Keratinocyte (primary cell): ENCODE measurements around the gene RTKN. TPM values are rescaled to one million over a fixed set of nuclear protein-coding genes. Genes with fewer than 3 reads are reported as not detected.

Experiments
- DNase-seq: peaks from one replicate; pipeline ENCODE4 v3.0.0-alpha.2; 2011; ENCODE audit warnings: low read depth, missing footprints, low spot score
- FAIRE-seq: peaks from 2 replicates; lab custom pipeline; 2011; peaks lifted over from hg19 to GRCh38; lab: Jason Lieb, UNC
- H2AFZ ChIP-seq: 2 replicates; pipeline ENCODE4 v1.6.0; 2012; ENCODE audit warnings: low read length, control low read depth, inconsistent platforms; ENCODE audit not compliant: control insufficient read depth
- H3K27ac ChIP-seq: 2 replicates; pipeline ENCODE4 v1.5.1; 2011; ENCODE audit warnings: low read length; ENCODE audit not compliant: control insufficient read depth, insufficient read depth
- H3K27me3 ChIP-seq: 3 replicates; pipeline ENCODE4 v1.6.0; 2011; ENCODE audit warnings: low read length; ENCODE audit not compliant: control insufficient read depth, insufficient read depth; ENCODE audit errors: extremely low read depth
- H3K36me3 ChIP-seq, 2 experiments: 2 replicates in 1 of 2; 3 replicates in 1 of 2; pipeline ENCODE4 v1.5.1; 2011; ENCODE audit warnings: low read length in 2 of 2, mild to moderate bottlenecking in 1 of 2; ENCODE audit not compliant: control insufficient read depth in 2 of 2, insufficient read depth in 2 of 2; ENCODE audit errors: extremely low read depth in 1 of 2
- H3K4me1 ChIP-seq: 3 replicates; pipeline ENCODE4 v1.5.1; 2011; ENCODE audit warnings: low read length; ENCODE audit not compliant: control insufficient read depth, insufficient read depth; ENCODE audit errors: extremely low read depth
- H3K4me2 ChIP-seq: 3 replicates; pipeline ENCODE4 v1.6.0; 2011; ENCODE audit warnings: low read depth, low read length; ENCODE audit not compliant: control insufficient read depth, insufficient read depth; ENCODE audit errors: extremely low read depth
- H3K4me3 ChIP-seq, 3 experiments: fragments of 200-600 bp in 1 of 3; sonication (generic) in 1 of 3; 2 replicates in 2 of 3; 3 replicates in 1 of 3; pipeline ENCODE4 v1.5.1; 2011 to 2016; ENCODE audit warnings: low read length in 3 of 3, mild to moderate bottlenecking in 3 of 3, control low read depth in 2 of 3, inconsistent platforms in 1 of 3, low read depth in 1 of 3, mixed read lengths in 1 of 3, mixed run types in 1 of 3, moderate library complexity in 1 of 3; ENCODE audit not compliant: control insufficient read depth in 2 of 3, insufficient read depth in 2 of 3; ENCODE audit errors: extremely low read depth in 1 of 3
- H3K79me2 ChIP-seq: 2 replicates; pipeline ENCODE4 v1.6.0; 2012; ENCODE audit warnings: low read length; ENCODE audit not compliant: control insufficient read depth, insufficient read depth
- H3K9ac ChIP-seq: 3 replicates; pipeline ENCODE4 v1.6.0; 2011; ENCODE audit warnings: low read length; ENCODE audit not compliant: control insufficient read depth, insufficient read depth; ENCODE audit errors: extremely low read depth
- H3K9me1 ChIP-seq: 3 replicates; pipeline ENCODE4 v1.6.0; 2011; ENCODE audit warnings: low read length; ENCODE audit not compliant: control insufficient read depth, insufficient read depth; ENCODE audit errors: extremely low read depth
- H3K9me3 ChIP-seq: 2 replicates; pipeline ENCODE4 v1.5.1; 2012; ENCODE audit warnings: low read depth, low read length; ENCODE audit not compliant: control insufficient read depth
- H4K20me1 ChIP-seq: 3 replicates; pipeline ENCODE4 v1.6.0; 2011; ENCODE audit warnings: low read length; ENCODE audit not compliant: control insufficient read depth, insufficient read depth; ENCODE audit errors: extremely low read depth
- EZH2 ChIP-seq: IDR thresholded peaks from one replicate; pipeline ENCODE4 v1.6.1; 2012; ENCODE audit warnings: inconsistent platforms, mild to moderate bottlenecking, low read length, moderate library complexity
- dilution Hi-C: fragments of 300-500 bp; cut with MboI; formaldehyde crosslinking; loops from one replicate; pipeline ENCODE4 v1.7.0; 2020; ENCODE audit warnings: low sequenced_read_pairs; ENCODE audit not compliant: extremely low pct_ligation_motif_present
- polyA plus RNA-seq, 5 experiments: library from polyadenylated mRNA; depleted of rRNA in 3 of 5; stranded (reverse) in 3 of 5; stranded (forward) in 1 of 5; unstranded in 1 of 5; fragments of >200 nt; gene quantifications; 1 replicate in 1 of 5; 2 replicates in 3 of 5; 3 replicates in 1 of 5; pipeline versions ENCODE4 v1.2.1 to v1.2.3, GENCODE V29; 2011 to 2012; ENCODE audit warnings: missing spikeins in 2 of 5, low read depth in 1 of 5, low replicate concordance in 1 of 5
- TF ChIP-seq, protein P1 (sequence below), 3 experiments: IDR thresholded peaks in 1 of 3; conservative IDR thresholded peaks in 1 of 3; optimal IDR thresholded peaks in 1 of 3; 2 replicates in 2 of 3; 3 replicates in 1 of 3; pipeline versions ENCODE3 to v1.5.1; 2011; ENCODE audit warnings: low read length in 3 of 3, mild to moderate bottlenecking in 3 of 3, moderate library complexity in 2 of 3, control low read depth in 1 of 3, inconsistent platforms in 1 of 3; ENCODE audit not compliant: insufficient read depth in 2 of 3; ENCODE audit errors: extremely low read depth in 1 of 3

RTKN gene
- polyA plus RNA-seq, 1 donor (not counting 4 experiments of a cell fraction or from before 2014, with no cell fraction given), result 110 TPM

- Histone ChIP-seq H3K9me3 (no peaks in the 10 kb centered on the region), H3K4me2 (peak overlapping the region; percentile 84), H2AFZ (peak overlapping the region; percentile 56), H3K27me3 (no peaks in the 10 kb centered on the region), H3K9me1 (no peaks in the 10 kb centered on the region), H3K4me1 (peaks cover 21% of the 10 kb centered on the region), H3K4me3 (peak overlapping the region; percentile 47 to 79 (median 79)), H3K9ac (peak overlapping the region; percentile 95), H4K20me1 (no peaks in the 10 kb centered on the region), H3K79me2 (peaks cover 20% of the 10 kb centered on the region), H3K27ac (peak overlapping the region; percentile 96), H3K36me3 (peaks cover 11 to 18% of the 10 kb centered on the region in 2 experiments)
- FAIRE-seq, result no peak
- DNase-seq, result no peak
- TF ChIP-seq, protein P1, sequence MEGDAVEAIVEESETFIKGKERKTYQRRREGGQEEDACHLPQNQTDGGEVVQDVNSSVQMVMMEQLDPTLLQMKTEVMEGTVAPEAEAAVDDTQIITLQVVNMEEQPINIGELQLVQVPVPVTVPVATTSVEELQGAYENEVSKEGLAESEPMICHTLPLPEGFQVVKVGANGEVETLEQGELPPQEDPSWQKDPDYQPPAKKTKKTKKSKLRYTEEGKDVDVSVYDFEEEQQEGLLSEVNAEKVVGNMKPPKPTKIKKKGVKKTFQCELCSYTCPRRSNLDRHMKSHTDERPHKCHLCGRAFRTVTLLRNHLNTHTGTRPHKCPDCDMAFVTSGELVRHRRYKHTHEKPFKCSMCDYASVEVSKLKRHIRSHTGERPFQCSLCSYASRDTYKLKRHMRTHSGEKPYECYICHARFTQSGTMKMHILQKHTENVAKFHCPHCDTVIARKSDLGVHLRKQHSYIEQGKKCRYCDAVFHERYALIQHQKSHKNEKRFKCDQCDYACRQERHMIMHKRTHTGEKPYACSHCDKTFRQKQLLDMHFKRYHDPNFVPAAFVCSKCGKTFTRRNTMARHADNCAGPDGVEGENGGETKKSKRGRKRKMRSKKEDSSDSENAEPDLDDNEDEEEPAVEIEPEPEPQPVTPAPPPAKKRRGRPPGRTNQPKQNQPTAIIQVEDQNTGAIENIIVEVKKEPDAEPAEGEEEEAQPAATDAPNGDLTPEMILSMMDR (optimal IDR thresholded peaks at IDR 0.05 in 1 of 3, IDR thresholded peaks at IDR 0.05 in 1 of 3, conservative IDR thresholded peaks at IDR 0.05 in 1 of 3; ENCODE audit: extremely low read depth in 1 of 3, insufficient read depth in 2 of 3, low read length in 3 of 3), result no peak
- TF ChIP-seq EZH2, result no peak
- dilution Hi-C loops, result no loop called here
Measured at GRCh38 chr2:74457549-74458131, 15.9 kb upstream of the RTKN start.

DNA sequence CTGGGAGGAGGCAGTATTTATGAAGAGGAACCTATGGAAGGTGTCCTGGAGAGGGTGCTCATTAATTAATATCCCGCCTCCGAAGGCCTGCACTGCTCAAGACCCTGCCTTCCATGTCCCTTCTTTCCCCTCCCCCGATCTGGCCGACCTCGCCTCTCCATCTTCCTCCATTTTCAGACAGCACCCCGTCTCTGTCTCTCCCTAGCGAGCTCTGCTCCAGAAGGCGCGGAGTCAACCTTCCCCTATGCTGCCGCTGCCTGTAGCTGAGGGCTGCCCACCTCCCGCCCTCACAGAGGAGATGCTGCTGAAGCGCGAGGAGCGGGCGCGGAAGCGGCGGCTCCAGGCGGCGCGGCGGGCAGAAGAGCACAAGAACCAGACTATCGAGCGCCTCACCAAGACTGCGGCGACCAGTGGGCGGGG lies 15.4 kb upstream of the RTKN start:
- Histone ChIP-seq H3K4me1 (peaks cover 21% of the 10 kb centered on the region), H3K27me3 (no peaks in the 10 kb centered on the region), H3K36me3 (peaks cover 7 to 13% of the 10 kb centered on the region in 2 experiments), H3K4me2 (peak overlapping the region; percentile 79), H3K9ac (peak overlapping the region; percentile 95), H3K9me1 (no peaks in the 10 kb centered on the region), H3K4me3 (peak overlapping the region; percentile 47 to 79 (median 73)), H3K27ac (peak overlapping the region; percentile 72), H4K20me1 (no peaks in the 10 kb centered on the region), H3K9me3 (no peaks in the 10 kb centered on the region), H3K79me2 (peaks cover 20% of the 10 kb centered on the region), H2AFZ (peak overlapping the region; percentile 58)
- no peak for FAIRE-seq
- dilution Hi-C loops, result no loop called here
- TF ChIP-seq, protein P1 (optimal IDR thresholded peaks at IDR 0.05 in 1 of 3, IDR thresholded peaks at IDR 0.05 in 1 of 3, conservative IDR thresholded peaks at IDR 0.05 in 1 of 3; ENCODE audit: extremely low read depth in 1 of 3, insufficient read depth in 2 of 3, low read length in 3 of 3), result no peak
- no peak for TF ChIP-seq EZH2
- no peak for DNase-seq
